SH-SY5Y (cell line): ENCODE results near the gene FUT7.

Source experiments
- GATA2 ChIP-seq: IDR thresholded peaks from 2 replicates; pipeline ENCODE4 v1.6.1; 2011; ENCODE audit warnings: mild to moderate bottlenecking, low read depth, low read length
- GATA3 ChIP-seq: IDR thresholded peaks from 2 replicates; pipeline ENCODE4 v1.6.1; 2011; ENCODE audit warnings: low read depth, mild to moderate bottlenecking, low read length, moderate library complexity

GRCh38 chr9:137062384-137062783 is 30.5 kb upstream of the FUT7 start:
- TF ChIP-seq GATA2 (no peak), GATA3 (no peak)
